HG02973 (cell line): Measurements from ENCODE around the gene RLIM.
"Not testable (repeated sequence)": the region's sequence is repeated elsewhere in the genome, so short reads cannot be mapped to it uniquely, and the experiment has no call there.

Experiments used
- ATAC-seq: cut with Tn5 transposase; IDR thresholded peaks from one replicate; pipeline ENCODE4 v1.9.1; 2021; ENCODE audit warnings: moderate library complexity; ENCODE audit not compliant: unreplicated experiment

The RLIM gene

GRCh38 chrX:74614093-74614909 lies at the start of gene RLIM:
Gene RLIM, minus strand, starts transcription at chrX:74614624. Its CDS starts 18,647 bp downstream, at chrX:74595977.
- peak; percentile 92 for ATAC-seq

- ATAC-seq: no peak
Measured at GRCh38 chrX:74656079-74656745, 41.8 kb upstream of the RLIM start.

DNA sequence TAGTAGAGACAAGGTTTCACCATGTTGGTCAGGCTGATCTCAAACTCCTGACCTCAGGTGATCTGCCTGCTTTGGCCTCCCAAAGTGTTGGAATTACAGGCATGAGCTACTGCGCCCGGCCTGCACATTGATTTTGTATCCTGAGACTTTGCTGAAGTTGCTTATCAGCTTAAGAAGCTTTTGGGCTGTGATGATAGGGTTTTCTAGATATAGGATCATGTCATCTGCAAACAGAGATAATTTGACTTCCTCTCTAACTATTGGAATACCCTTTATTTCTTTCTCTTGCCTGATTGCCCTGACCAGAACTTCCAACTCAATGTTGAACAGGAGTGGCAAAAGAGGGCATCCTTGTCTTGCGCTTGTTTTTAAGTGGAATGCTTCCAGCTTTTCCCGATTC lies 40.5 kb upstream of the RLIM start:
- ATAC-seq: not testable (repeated sequence)

DNA sequence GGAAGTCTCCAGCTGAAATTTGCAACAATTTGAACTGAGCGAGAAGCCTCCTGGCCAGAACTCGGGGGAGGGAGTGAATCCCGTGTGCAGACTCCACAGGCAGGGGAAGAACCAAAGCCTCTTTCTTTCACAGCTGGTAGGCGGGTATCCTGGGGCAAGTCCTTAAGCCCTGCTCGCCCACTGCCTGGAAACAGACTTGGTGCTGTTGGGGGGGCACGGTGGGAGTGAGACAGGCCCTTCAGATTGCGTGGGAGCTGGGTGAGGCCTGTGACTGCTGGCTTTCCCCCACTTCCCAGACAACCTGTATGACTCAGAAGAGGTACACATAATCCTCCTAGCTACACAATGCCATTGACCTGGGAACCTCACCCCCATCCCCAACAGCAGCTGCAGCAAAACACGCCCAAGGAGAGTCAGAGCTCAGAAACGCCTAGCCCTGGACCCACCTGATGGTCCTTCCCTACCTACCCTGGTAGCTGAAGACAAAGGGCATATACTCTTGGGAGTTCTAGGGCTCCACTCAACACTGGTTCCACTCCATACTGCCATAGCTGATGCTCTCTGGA lies 22.4 kb upstream of the RLIM start:
- no peak for ATAC-seq

DNA sequence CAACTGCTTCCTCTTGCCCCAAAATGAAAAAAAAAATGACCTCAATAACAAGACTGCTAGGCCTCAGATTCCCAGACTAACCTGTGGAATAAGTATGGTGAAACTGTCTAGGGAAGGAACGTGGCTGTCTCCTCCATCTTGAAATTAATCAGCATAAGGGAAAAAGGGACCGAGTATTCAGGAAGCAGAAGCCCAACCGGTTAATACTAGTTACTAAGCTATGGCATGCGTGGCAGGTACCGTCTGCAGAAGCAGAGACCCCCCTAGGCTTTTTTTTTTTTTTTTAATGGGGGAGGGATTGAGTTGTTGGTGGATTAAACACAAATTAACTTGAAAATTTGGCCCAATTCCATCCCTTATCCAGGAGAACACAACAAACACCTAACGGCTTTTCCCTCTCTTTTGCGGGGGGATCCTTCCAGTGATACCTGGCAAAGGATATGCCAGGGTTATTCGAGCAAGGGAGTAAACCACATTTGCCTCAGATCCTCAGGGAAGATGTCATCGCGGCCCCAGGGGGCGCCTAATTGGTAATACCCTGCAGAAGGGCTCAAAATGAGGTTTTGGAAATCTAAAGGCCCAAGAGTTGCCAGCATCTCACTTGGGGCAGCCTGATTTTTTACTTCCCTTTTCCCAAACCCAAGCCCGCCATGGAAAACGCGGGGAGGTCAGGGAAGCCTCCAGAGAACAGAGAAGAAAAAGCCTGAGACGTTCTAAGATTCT lies 893 bp downstream of the RLIM start:
- ATAC-seq: no peak

DNA sequence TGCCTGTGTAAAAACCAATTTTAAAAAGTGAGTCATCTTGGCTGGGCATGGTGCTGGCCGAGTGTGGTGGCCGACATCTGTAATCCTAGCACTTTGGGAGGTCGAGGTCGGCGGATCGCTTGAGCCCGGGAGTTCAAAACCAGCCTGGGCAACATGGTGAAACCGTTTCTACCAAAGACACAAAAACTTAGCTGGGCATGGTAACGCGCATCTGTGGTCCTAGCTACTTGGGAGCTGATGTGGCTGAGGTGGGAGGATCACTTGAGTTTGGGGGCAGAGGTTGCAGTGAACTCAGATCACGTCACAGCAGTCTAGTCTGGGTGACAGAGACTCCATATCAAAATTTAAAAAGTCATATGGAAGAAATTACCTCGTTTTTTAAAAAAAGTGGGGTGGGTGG lies 7.6 kb downstream of the RLIM start:
- ATAC-seq: no peak

GRCh38 chrX:74606342-74606741 lies 8.1 kb downstream of the RLIM start:
- no peak for ATAC-seq

GRCh38 chrX:74603040-74603439 lies 11.4 kb downstream of the RLIM start:
- ATAC-seq: no peak

DNA sequence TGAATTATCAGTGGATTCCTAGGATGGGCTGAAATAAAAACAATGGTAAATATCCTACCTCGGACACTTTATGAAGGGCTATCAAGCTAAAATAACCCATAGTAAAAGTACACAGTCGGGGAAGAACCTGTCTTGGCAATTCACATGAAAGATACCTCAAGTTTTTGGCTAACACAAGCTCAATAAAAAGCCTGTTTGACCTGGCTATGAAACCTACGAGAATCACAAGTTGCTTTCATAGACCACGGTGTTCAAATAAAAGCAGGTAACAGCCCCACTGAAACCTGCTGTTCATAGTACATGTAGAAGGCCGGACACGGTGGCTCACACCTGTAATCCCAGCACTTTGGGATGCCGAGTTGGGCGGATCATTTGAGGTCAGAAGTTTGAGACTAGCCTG lies 12.3 kb downstream of the RLIM start:
- no peak for ATAC-seq

DNA sequence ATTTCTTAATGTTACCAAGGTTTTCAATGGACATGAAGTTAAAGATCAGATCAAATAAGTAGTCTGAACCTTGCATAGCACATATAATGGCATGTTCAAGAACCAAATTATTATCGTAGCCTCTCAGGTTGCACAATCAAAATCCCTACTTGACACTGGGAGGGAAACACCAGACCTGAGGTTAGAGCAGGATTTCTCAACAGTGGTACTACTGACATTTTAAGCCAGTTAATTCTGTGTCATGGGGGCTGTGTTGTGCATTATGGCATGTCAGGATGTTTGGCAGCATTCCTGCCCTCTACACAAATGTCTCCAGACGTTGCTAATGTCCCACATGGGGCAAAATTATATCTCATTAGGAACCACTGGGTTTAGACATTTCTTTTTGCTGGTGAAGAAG lies 20.8 kb downstream of the RLIM start:
- no peak for ATAC-seq

DNA sequence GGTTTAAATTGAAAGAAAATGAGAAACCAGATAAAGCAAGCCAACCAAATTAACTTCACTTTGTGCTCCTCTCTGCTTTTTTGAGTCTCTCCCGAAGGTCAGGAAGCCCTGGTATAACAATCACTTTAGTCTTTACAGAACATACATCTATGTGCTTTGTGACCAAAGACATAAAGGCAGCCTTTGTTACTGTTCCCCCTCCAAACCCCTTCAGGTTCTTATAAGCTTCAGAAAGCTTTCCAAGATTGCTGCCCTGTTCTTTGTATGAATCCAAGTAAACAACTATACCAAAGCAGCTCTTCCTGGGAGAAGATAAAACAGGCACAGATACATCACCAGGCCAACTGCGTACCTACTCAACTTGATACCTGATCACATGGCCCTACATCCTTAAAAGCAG lies 28.7 kb downstream of the RLIM start:
- ATAC-seq: no peak

GRCh38 chrX:74579597-74580198 lies 34.7 kb downstream of the RLIM start:
- no peak for ATAC-seq

- ATAC-seq: no peak
Measured at GRCh38 chrX:74578137-74578536, 36.3 kb downstream of the RLIM start.

DNA sequence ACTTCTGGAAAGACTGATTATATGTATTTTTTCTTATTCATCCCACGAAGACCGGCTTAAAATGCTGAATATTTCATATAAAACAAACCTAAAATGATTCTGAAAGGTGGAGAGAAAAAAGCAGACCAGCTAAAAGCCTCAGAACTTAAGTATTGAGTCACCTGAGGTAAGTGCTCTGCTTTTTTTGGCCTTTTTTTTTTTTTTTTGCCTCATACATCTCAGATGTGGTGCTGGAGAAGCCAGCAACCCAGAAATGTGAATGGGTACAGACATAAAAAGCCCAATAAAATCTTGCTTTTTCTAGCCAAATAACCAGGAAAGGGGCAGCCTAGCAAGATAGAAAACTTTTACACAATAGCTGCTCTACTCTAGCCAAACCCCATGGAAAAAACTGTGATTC lies 57.0 kb downstream of the RLIM start:
- ATAC-seq: no peak

GRCh38 chrX:74551934-74552333 lies 62.5 kb downstream of the RLIM start:
- no peak for ATAC-seq

GRCh38 chrX:74550295-74550802 lies 64.1 kb downstream of the RLIM start:
- ATAC-seq: peak; percentile 84

GRCh38 chrX:74546984-74547383 lies 67.4 kb downstream of the RLIM start:
- no peak for ATAC-seq

- no peak for ATAC-seq
Measured at GRCh38 chrX:74545880-74546523, 68.4 kb downstream of the RLIM start.

DNA sequence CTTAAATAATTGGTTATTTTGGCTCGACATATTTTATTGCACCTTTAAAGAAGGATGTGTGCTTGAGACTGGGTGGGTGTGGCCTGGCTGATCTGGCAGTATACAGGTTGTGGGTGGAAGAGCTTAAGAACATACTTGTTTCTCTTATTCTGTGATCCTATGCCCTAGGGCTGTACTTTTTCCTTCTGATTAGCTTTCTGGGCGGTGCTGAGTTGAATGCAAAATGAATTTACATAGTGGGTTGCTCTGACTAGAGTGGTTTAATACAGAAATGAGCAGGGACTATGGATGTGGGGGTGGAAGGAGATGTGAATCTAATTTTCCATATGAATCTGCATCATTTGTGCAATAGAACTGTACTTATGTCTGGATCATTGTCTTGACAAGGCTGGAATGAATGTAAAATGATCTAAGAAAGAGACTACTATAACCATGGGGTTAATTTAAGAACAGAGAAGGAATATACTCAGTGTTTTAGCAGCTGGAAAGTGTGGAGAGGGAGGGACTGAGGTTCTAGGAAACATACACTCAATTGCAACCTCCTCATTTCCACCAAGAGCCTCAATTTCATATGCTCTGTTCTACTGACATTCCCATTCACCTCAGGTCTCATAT lies 73.7 kb downstream of the RLIM start:
- no peak for ATAC-seq

- ATAC-seq: no peak
Measured at GRCh38 chrX:74536832-74537371, 77.5 kb downstream of the RLIM start.
